IPS DF 19.7 (cell line): ENCODE measurements around the gene DNAH9.
"Not testable (repeated sequence)": the region's sequence is repeated elsewhere in the genome, so short reads cannot be mapped to it uniquely, and the experiment has no call there.

ENCODE experiments used
- DNase-seq: peaks from one replicate; pipeline ENCODE4 v3.0.0-alpha.2; 2013; ENCODE audit warnings: low read depth, low spot score

Gene DNAH9

DNA sequence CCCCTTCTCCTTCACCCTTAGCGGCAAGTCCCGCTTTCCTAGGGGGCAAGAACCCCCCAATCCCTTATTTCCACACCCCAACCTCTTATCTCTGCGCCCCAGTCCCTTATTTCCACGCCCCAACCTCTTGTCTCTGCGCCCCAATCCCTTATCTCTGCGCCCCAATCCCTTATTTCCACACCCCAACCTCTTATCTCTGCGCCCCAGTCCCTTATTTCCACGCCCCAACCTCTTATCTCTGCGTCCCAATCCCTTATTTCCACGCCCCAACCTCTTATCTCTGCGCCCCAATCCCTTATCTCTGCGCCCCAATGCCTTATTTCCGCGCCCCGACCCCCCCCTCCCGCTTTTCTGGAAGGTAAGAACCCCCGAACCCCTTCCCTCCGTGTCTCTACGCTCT, 374.5 kb downstream of the DNAH9 start:
- DNase-seq: not testable (repeated sequence)

DNA sequence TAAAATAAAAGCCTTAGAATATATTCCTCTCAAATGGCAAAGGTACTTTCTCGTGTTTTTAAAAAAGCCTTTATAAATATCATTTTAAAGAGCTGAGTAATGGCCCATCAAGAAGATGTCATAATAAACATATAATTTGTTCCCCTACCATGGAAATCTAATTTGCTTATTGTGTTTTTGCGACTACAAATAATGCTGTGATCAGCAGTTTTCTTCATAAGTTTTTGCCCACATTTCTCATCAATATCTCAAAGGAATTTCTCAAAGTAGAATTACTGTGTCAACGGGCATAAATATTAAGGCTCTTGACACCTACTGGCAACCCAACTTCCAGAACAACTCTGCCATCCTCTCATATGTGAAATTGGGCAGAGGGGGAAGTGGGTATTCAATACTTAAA, 381.5 kb downstream of the DNAH9 start:
- no peak for DNase-seq

DNA sequence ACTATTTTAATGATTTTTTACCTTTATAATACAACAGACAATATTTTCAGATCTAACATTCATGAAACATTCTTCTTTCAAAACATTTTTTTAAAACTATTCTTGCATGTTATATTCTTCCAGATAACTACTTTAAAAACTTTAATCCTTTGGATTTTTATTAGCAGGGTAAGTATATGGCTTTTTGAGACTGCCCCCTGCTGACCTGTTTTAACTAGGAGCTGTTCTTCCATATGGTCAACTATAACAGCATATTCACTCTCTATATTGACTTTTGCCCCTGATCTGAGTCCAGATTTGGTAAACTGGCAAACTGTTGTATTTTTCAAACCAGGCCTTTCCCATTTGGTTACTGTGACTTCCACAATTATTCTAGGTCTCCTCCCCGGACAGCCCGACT, 382.5 kb downstream of the DNAH9 start:
- DNase-seq: no peak

DNA sequence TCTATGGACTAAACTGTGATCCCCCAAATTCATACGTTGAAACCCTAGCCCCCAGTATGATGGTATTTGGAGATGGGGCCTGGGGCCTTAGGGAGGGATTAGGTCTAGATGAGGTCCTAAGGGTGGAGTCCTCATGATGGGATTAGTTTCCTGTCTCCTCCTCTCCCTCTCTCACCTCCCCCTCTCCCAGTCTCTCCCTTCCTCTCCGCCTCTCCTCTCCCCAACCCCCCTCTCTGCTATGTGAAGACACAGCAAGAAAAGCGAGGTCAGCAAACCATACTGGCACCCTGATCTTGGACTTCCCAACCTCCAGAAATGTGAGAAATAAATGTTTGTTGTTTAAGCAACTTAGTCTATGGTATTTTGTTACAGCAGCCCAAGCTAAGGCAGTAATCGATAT, 383.6 kb downstream of the DNAH9 start:
- DNase-seq: no peak

DNA sequence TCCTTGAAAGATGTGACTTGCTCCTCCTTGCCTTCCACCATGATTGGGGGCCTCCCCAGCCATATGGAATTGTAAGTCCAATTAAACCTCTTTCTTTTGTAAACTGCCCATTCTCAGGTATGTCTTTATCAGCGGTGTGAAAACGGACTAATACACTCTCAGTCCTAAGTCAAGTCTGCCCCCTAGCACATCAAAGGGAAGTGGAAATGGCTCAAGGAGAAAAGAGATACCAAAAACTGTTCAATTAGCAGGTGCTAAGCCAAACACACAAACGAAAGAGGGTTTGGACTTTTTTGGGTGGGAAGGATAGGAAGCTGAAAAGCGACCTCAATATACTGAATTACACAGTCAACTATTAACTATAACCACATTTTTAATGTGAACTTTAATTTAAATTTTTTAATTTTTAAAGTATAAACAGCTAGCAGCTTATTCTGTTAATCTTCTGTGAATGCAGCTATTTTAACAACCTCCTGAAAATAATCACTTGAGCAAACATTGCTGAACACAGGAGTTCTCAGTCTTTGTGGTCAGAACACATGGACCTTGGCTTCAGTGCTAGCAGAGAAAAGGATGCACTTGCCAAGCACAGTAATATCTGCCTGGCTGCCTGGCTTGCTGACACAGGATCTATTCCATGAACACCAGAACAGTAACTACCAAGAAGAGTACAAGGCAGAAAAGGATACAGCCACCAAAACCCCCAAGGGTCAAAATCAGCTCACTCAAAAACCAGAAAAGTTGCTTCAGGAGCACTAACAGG, 388.1 kb downstream of the DNAH9 start:
- DNase-seq: no peak

- no peak for DNase-seq
Observed at GRCh38 chr17:11986942-11987329, 388.7 kb downstream of the DNAH9 start.

DNA sequence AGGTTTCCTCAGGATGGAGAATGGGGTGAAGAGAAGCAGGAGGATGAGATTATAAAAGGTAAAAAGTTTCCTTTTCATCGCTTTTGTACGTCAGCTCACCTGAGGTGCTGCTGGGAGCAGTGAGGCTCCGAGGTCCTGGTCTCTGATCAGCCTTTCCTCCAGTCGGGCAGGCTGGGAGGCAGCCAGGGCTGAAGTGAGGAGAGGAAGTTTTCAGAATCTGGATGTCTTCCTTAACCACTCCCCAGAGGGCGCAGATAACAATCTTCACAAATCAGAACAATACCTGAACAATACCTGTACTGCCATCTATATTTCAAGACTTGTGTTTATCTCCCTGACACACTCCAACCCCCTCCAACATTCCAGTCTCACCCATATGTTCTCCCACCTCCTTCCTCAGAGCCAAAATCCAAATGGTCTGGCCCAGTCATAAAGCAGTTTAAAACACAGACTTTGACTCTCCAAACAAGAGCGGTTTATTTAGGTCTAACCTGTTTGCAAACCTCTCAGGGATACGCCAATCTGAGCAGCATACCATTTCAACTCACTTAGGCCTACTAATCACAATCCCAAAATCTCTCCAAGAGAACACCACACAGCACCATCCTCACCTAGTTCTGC, 392.2 kb downstream of the DNAH9 start:
- DNase-seq: no peak

DNA sequence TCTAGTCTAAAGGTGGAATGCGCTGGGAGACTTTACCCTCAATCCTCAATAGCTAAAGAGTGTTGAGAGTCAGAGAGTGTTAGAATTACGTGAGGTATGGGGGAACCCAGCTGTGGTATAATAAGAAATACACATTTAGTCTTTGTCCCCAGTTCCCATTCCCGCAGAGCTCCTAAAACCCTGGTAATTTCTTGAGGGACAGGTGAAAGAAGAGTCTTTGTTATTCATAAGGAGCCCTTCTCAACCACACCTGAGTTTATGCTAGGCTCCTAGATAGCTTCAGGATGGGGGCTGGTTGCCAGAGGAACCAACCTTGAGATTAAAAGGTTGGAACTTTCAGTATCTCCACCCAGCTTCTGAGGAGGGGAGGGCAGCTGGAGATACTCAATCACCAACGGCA, 393.2 kb downstream of the DNAH9 start:
- peak; percentile 74 for DNase-seq

GRCh38 chr17:11996722-11997146, 398.5 kb downstream of the DNAH9 start:
- no peak for DNase-seq

DNA sequence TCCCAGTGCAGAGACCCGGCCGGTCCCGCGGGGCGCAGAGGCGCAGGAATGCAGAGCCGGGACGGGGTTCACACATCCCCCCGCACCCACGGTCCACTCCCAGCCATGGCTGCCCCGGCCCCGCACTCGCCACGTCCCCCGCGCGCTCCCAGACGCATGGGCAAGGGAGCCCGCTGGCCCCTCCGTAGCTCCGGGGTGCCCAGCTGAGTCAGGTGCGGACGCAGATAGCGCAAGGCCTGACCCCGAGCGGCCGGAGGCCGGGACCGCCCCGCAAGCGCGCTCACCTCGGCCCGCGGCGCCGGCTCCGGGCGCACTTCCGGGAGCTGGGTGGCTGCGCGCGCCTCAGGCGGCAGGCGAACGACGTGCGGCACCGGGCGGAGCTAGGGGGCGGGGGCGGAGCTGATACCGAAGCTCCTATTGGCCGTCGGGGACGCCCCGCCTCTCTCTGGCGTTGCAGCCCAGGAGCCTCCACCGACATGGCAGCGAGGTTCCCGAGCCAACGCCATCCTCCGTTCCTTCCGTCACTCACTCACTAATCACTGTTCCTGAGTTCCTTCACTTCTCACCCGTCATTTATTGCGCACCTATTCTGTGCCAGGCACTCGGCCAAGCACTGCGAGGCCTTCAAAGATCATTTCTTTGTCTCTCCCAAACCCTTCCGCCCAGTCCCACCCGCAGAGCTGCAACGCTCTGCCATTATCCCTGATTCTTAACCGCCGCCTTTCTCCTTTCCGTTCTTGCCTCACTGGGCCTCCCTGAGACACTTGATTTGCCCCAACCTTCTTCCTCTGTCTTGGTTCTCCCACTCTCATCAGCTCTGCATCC, 399.1 kb downstream of the DNAH9 start, which contains the start of gene ZNF18:
Gene ZNF18, minus strand, starts transcription at position 329 of the 825 bp plus-strand sequence. CDS start 4,646 bp downstream, outside the sequence.
- DNase-seq: no peak

GRCh38 chr17:11997972-11998233, 399.6 kb downstream of the DNAH9 start:
- no peak for DNase-seq

DNA sequence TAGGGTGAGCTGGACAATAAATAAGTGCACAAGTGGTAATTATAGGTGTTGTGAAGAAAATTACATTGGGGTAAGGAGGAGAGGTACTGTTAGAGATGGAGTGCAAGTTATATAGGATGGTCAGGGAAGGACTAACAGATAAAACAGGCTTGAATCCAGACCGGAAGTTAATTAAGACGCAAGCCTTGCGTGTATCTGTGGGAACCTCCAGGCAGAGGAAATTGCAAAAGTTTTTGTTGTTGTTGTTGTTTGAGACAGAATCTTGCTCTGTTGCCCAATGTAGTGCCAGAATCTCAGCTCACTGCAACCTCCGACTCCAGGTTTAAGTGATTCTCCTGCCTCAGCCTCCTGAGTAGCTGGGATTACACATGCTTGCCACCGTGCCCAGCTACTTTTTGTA, 401.4 kb downstream of the DNAH9 start:
- no peak for DNase-seq

DNA sequence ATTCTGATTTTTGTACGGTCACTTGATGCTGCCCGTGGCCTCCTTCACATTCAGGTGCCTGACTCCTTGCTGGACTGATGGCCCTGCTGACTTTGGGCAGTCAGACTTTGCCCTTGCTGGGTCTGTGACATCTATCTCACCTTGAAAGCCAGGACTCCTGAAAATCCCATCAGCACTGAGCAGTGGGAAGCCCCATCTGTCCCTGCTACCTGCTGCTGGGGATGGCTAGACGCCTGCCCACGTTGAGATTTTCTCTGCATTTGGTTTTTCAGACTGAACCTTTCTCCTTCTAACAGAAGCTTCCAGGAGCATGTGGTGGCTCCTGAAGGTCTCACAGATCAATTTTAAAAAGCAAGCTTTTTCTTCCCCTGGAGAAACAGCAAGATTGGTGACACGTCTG, 409.2 kb downstream of the DNAH9 start:
- no peak for DNase-seq
